Endothelial cell of umbilical vein (primary cell): ENCODE results near the gene GALNT2. TPM values are rescaled to one million over a fixed set of nuclear protein-coding genes. Genes with fewer than 3 reads are reported as not detected.

ENCODE experiments used
- BruUV-seq: library from RNA; stranded (reverse); fragments of 400-500 nt; replicated peaks from 2 replicates; lab custom pipeline; 2021; lab: Mats Ljungman, UMichigan
- CTCF ChIA-PET: fragments of 300-600, 350-600 bp; sonication (Branson Sonifier 250); formaldehyde crosslinking; loops from one replicate; lab custom pipeline; 2021; ENCODE audit warnings: antibody characterized with exemption, inconsistent platforms; lab: Charles Lee
- POLR2A ChIA-PET: fragments of 300-600, 350-600 bp; sonication (Branson Sonifier 250); formaldehyde crosslinking; loops from one replicate; lab custom pipeline; 2021; ENCODE audit warnings: antibody characterized with exemption, inconsistent platforms; lab: Charles Lee
- DNase-seq: peaks from one replicate; pipeline ENCODE4 v3.0.0-alpha.2; 2011; ENCODE audit warnings: low read depth, low spot score
- FAIRE-seq: peaks from 2 replicates; lab custom pipeline; 2011; peaks lifted over from hg19 to GRCh38; lab: Jason Lieb, UNC
- H2AFZ ChIP-seq: 2 replicates; pipeline ENCODE4 v1.6.0; 2012; ENCODE audit warnings: low read depth, low read length, control low read depth, inconsistent platforms
- H3K27ac ChIP-seq: 2 replicates; pipeline ENCODE4 v1.5.1; 2011; ENCODE audit warnings: low read depth, mild to moderate bottlenecking, control low read depth, low read length, moderate library complexity; ENCODE audit not compliant: insufficient read depth
- H3K27me3 ChIP-seq, 2 experiments: 2 replicates each; pipeline versions ENCODE4 v1.6.0 to v1.6.1; 2011; ENCODE audit warnings: low read length in 2 of 2, mixed read lengths in 1 of 2; ENCODE audit not compliant: control insufficient read depth in 2 of 2, insufficient read depth in 2 of 2
- H3K36me3 ChIP-seq, 2 experiments: 2 replicates in 1 of 2; 3 replicates in 1 of 2; pipeline ENCODE4 v1.5.1; 2011; ENCODE audit warnings: low read length in 2 of 2, mild to moderate bottlenecking in 1 of 2, moderate library complexity in 1 of 2; ENCODE audit not compliant: control insufficient read depth in 2 of 2, insufficient read depth in 2 of 2; ENCODE audit errors: extremely low read depth in 1 of 2
- H3K4me1 ChIP-seq: 3 replicates; pipeline ENCODE4 v1.5.1; 2011; ENCODE audit warnings: mild to moderate bottlenecking, low read length; ENCODE audit not compliant: control insufficient read depth, insufficient read depth; ENCODE audit errors: extremely low read depth
- H3K4me2 ChIP-seq: 2 replicates; pipeline ENCODE4 v1.6.1; 2011; ENCODE audit warnings: low read length, control low read depth, mixed read lengths; ENCODE audit not compliant: insufficient read depth
- H3K4me3 ChIP-seq, 3 experiments: fragments of 200-600 bp in 1 of 3; sonication (generic), shearing (Covaris generic) in 1 of 3; replicated peaks in 1 of 3; 2 replicates each; pipeline ENCODE4 v1.5.1; 2011 to 2016; ENCODE audit warnings: control low read depth in 3 of 3, low read length in 3 of 3, mild to moderate bottlenecking in 2 of 3, inconsistent platforms in 1 of 3, low read depth in 1 of 3, moderate library complexity in 1 of 3; ENCODE audit not compliant: insufficient read depth in 1 of 3
- H3K79me2 ChIP-seq: 2 replicates; pipeline ENCODE4 v1.6.0; 2012; ENCODE audit warnings: low read length, inconsistent platforms; ENCODE audit not compliant: control insufficient read depth, insufficient read depth
- H3K9ac ChIP-seq: replicated peaks from 2 replicates; pipeline ENCODE3; 2011; ENCODE audit warnings: low read length, control low read depth; ENCODE audit not compliant: insufficient read depth; ENCODE audit errors: extremely low read depth
- H3K9me1 ChIP-seq: replicated peaks from 3 replicates; pipeline ENCODE4 v1.6.0; 2011; ENCODE audit warnings: mild to moderate bottlenecking, low read length; ENCODE audit not compliant: control insufficient read depth, insufficient read depth; ENCODE audit errors: extremely low read depth
- H3K9me3 ChIP-seq: replicated peaks from 2 replicates; pipeline ENCODE4 v1.5.1; 2012; ENCODE audit warnings: low read length, inconsistent platforms; ENCODE audit not compliant: control insufficient read depth, insufficient read depth
- H4K20me1 ChIP-seq: replicated peaks from 2 replicates; pipeline ENCODE3; 2011; ENCODE audit warnings: mild to moderate bottlenecking, low read length; ENCODE audit not compliant: control insufficient read depth, insufficient read depth; ENCODE audit errors: extremely low read depth
- EZH2 ChIP-seq: IDR thresholded peaks from 2 replicates; pipeline ENCODE4 v1.6.1; 2012; ENCODE audit warnings: borderline replicate concordance, low read depth, mild to moderate bottlenecking, moderate library complexity, low read length, inconsistent platforms; ENCODE audit not compliant: severe bottlenecking
- FOS ChIP-seq: IDR thresholded peaks from 2 replicates; pipeline ENCODE4 v1.6.1; 2011; ENCODE audit warnings: mild to moderate bottlenecking, low read length, moderate library complexity, borderline replicate concordance; ENCODE audit not compliant: insufficient read depth
- GATA2 ChIP-seq: IDR thresholded peaks from 2 replicates; pipeline ENCODE4 v1.7.0; 2011; ENCODE audit warnings: low read depth, mild to moderate bottlenecking, moderate library complexity, mixed read lengths, low read length; ENCODE audit not compliant: insufficient read length, insufficient read depth
- JUN ChIP-seq: IDR thresholded peaks from 2 replicates; pipeline ENCODE4 v1.6.1; 2011; ENCODE audit warnings: borderline replicate concordance, low read depth; ENCODE audit not compliant: insufficient read length, insufficient read depth
- MYC ChIP-seq: IDR thresholded peaks from one replicate; pipeline ENCODE4 v1.6.1; 2011; ENCODE audit warnings: mild to moderate bottlenecking, low read depth, low read length
- POLR2A ChIP-seq: IDR thresholded peaks from 2 replicates; pipeline ENCODE4 v1.6.1; 2012; ENCODE audit warnings: low read depth, mild to moderate bottlenecking, control low read depth, low read length
- POLR2AphosphoS5 ChIP-seq: IDR thresholded peaks from 2 replicates; pipeline ENCODE4 v1.6.1; 2012; ENCODE audit warnings: low read depth, mild to moderate bottlenecking, control low read depth, low read length, moderate library complexity; ENCODE audit not compliant: insufficient read depth
- dilution Hi-C: fragments of 300-500 bp; cut with MboI; formaldehyde crosslinking; loops from one replicate; pipeline ENCODE4 v1.15.0; 2019; ENCODE audit warnings: low sequenced_read_pairs; ENCODE audit not compliant: extremely low pct_ligation_motif_present
- intact Hi-C: fragments of 100-400 bp; cut with micrococcal nuclease; formaldehyde crosslinking; loops from one replicate; pipeline ENCODE4 v1.10.0; 2022
- polyA plus RNA-seq, 4 experiments: library from polyadenylated mRNA; depleted of rRNA in 3 of 4; stranded (reverse) in 3 of 4; unstranded in 1 of 4; fragments of >200 nt; gene quantifications; 2 replicates each; pipeline versions ENCODE4 v1.2.1 to v1.2.3, GENCODE V29; 2011 to 2012; ENCODE audit warnings: missing spikeins in 1 of 4
- total RNA-seq: library from RNA; stranded (reverse); gene quantifications from 2 replicates; pipeline ENCODE4 v1.2.3, GENCODE V29; 2021
- TF ChIP-seq, protein P1 (sequence below), 2 donors: IDR thresholded peaks; 1 replicate in 1 of 2; 2 replicates in 1 of 2; pipeline ENCODE4 v1.5.1; 2011; ENCODE audit warnings: low read length in 2 of 2, mild to moderate bottlenecking in 2 of 2, moderate library complexity in 2 of 2, control low read depth in 1 of 2, inconsistent platforms in 1 of 2, low read depth in 1 of 2; ENCODE audit not compliant: insufficient read depth in 1 of 2; ENCODE audit errors: extremely low read depth in 1 of 2
- TF ChIP-seq, protein P2 (sequence below): IDR thresholded peaks from 2 replicates; pipeline ENCODE4 v1.6.1; 2011; ENCODE audit not compliant: insufficient read depth, insufficient read length

GALNT2 gene
- total and polyA plus RNA-seq, 2 donors (not counting 3 experiments of a cell fraction or from before 2014, with no cell fraction given) = 56.3 to 77.5 TPM

DNA sequence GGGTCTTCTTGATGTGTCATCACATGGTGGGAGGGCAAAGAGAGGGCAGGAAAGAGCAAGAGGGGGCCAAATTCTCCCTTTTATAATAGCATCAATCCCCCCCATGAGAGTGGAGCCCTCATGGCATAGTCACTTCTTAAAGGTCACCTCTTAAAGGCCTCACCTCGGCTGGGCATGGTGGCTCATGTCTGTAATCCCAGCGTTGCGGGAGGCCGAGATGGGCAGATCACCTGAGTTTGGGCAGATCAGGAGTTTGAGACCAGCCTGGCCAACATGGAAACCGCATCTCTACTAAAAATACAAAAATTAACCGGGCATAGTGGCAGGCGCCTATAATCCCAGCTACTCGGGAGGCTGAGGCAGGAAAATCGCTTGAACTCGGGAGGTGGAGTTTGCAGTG, 189.0 kb downstream of the GALNT2 start:
- Histone ChIP-seq H3K9me3 (no peaks in the 10 kb centered on the region), H3K4me3 (no peak overlapping the region), H3K4me1 (no peaks in the 10 kb centered on the region), H2AFZ (no peak overlapping the region), H3K4me2 (no peak overlapping the region), H3K27ac (no peak overlapping the region), H3K9me1 (no peaks in the 10 kb centered on the region), H4K20me1 (no peaks in the 10 kb centered on the region), H3K27me3 (no peaks in the 10 kb centered on the region), H3K36me3 (peaks cover 0 to 8% of the 10 kb centered on the region in 2 experiments), H3K9ac (no peak overlapping the region), H3K79me2 (no peaks in the 10 kb centered on the region)
- TF ChIP-seq POLR2A = no peak
- TF ChIP-seq, protein P1, sequence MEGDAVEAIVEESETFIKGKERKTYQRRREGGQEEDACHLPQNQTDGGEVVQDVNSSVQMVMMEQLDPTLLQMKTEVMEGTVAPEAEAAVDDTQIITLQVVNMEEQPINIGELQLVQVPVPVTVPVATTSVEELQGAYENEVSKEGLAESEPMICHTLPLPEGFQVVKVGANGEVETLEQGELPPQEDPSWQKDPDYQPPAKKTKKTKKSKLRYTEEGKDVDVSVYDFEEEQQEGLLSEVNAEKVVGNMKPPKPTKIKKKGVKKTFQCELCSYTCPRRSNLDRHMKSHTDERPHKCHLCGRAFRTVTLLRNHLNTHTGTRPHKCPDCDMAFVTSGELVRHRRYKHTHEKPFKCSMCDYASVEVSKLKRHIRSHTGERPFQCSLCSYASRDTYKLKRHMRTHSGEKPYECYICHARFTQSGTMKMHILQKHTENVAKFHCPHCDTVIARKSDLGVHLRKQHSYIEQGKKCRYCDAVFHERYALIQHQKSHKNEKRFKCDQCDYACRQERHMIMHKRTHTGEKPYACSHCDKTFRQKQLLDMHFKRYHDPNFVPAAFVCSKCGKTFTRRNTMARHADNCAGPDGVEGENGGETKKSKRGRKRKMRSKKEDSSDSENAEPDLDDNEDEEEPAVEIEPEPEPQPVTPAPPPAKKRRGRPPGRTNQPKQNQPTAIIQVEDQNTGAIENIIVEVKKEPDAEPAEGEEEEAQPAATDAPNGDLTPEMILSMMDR (IDR thresholded peaks at IDR 0.05; ENCODE audit: extremely low read depth in 1 of 2, insufficient read depth in 1 of 2, low read depth in 1 of 2, low read length in 2 of 2) = no peak
- TF ChIP-seq MYC = no peak
- TF ChIP-seq, protein P2, sequence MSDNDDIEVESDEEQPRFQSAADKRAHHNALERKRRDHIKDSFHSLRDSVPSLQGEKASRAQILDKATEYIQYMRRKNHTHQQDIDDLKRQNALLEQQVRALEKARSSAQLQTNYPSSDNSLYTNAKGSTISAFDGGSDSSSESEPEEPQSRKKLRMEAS = no peak
- TF ChIP-seq GATA2 = no peak
- no peak for TF ChIP-seq FOS
- TF ChIP-seq JUN = no peak
- no peak for TF ChIP-seq EZH2
- TF ChIP-seq POLR2AphosphoS5 = no peak
- CTCF ChIA-PET = no interaction called here
- DNase-seq = no peak
- intact Hi-C loops = no loop called here
- BruUV-seq = no TSS peak
- POLR2A ChIA-PET = no interaction called here
- dilution Hi-C loops = no loop called here
- no peak for FAIRE-seq
